GM12878 (cell line): ENCODE results near the gene FNTB. TPM values are rescaled to one million over a fixed set of nuclear protein-coding genes. Genes with fewer than 3 reads are reported as not detected.
A peak's percentile ranks its signal among the peaks of the same experiment; 100 is the strongest.

Source experiments
- CBX5 ChIP-seq: sonication (generic); IDR thresholded peaks from 2 replicates; pipeline ENCODE4 v1.6.1; 2016; ENCODE audit warnings: low read depth, moderate library complexity, mild to moderate bottlenecking, inconsistent platforms
- CHD1 ChIP-seq: IDR thresholded peaks from 2 replicates; pipeline ENCODE4 v1.6.1; 2012; ENCODE audit warnings: low read depth, low read length, improper control_type of control experiment
- EED ChIP-seq: sonication (generic); IDR thresholded peaks from 2 replicates; pipeline ENCODE4 v1.6.1; 2016; ENCODE audit warnings: antibody characterized with exemption, low read depth
- FOS ChIP-seq: IDR thresholded peaks from 3 replicates; pipeline ENCODE4 v1.6.1; 2011; ENCODE audit warnings: borderline replicate concordance; ENCODE audit not compliant: insufficient read length; ENCODE audit errors: extremely low read depth
- JUNB ChIP-seq: IDR thresholded peaks from 2 replicates; pipeline ENCODE4 v1.6.1; 2016; ENCODE audit warnings: antibody characterized with exemption, mild to moderate bottlenecking
- MXI1 ChIP-seq: fragments of 150-350 bp; IDR thresholded peaks from 2 replicates; pipeline ENCODE4 v1.6.1; 2011; ENCODE audit warnings: low read depth, mild to moderate bottlenecking, inconsistent platforms, low read length, improper control_type of control experiment
- MYC ChIP-seq: IDR thresholded peaks from 2 replicates; pipeline ENCODE4 v1.6.1; 2011; ENCODE audit warnings: mild to moderate bottlenecking, low read length, moderate library complexity, inconsistent platforms; ENCODE audit not compliant: insufficient read depth, insufficient replicate concordance, insufficient read length, severe bottlenecking
- POLR2A ChIP-seq: IDR thresholded peaks from 2 replicates; pipeline ENCODE4 v1.6.1; 2011; ENCODE audit warnings: low read depth, mild to moderate bottlenecking, low read length
- RBBP5 ChIP-seq: fragments of 200-600 bp; sonication (generic); conservative IDR thresholded peaks from 2 replicates; pipeline ENCODE4 v1.6.1; 2016
- RUNX3 ChIP-seq: IDR thresholded peaks from 2 replicates; pipeline ENCODE4 v1.6.1; 2012; ENCODE audit warnings: low read length, inconsistent platforms
- TARDBP ChIP-seq: IDR thresholded peaks from 2 replicates; pipeline ENCODE4 v1.6.1; 2016; ENCODE audit warnings: borderline replicate concordance
- ZNF207 ChIP-seq: fragments of 450-650 bp; IDR thresholded peaks from 2 replicates; pipeline ENCODE4 v1.6.1; 2014; ENCODE audit warnings: antibody characterized with exemption, mild to moderate bottlenecking, borderline replicate concordance
- ZNF24 ChIP-seq: fragments of 450-650 bp; IDR thresholded peaks from 2 replicates; pipeline ENCODE4 v1.6.1; 2017; ENCODE audit warnings: antibody characterized with exemption, mild to moderate bottlenecking
- ZSCAN29 ChIP-seq: fragments of 450-650 bp; IDR thresholded peaks from 2 replicates; pipeline ENCODE4 v1.6.1; 2017; ENCODE audit warnings: mild to moderate bottlenecking, moderate library complexity
- polyA plus RNA-seq, 11 experiments: library from polyadenylated mRNA; depleted of rRNA in 4 of 11; unstranded in 6 of 11; stranded (reverse) in 5 of 11; fragments of >200 nt; fragmentation: Nextera tagmentation in 4 of 11; fragmentation: Illumina TruSeq in 1 of 11; extraction: Ambion mirVana in 4 of 11; extraction: Trizol in 1 of 11; gene quantifications; 1 replicate in 1 of 11; 2 replicates in 10 of 11; pipeline versions ENCODE4 v1.2.1 to v1.2.3, GENCODE V29; 2011 to 2016; ENCODE audit warnings: inconsistent platforms in 2 of 11, missing spikeins in 2 of 11, low read depth in 1 of 11
- total RNA-seq, 4 experiments: library from RNA; depleted of rRNA in 3 of 4; stranded (reverse); fragments of >200 nt in 3 of 4; fragmentation: Illumina TruSeq in 1 of 4; extraction: Trizol in 1 of 4; gene quantifications; 2 replicates each; pipeline versions ENCODE4 v1.2.1 to v1.2.3, GENCODE V29; 2013 to 2021
- TF ChIP-seq, protein P1 (sequence below): fragments of 150-350 bp; IDR thresholded peaks from 2 replicates; pipeline ENCODE4 v1.6.1; 2014; ENCODE audit warnings: mild to moderate bottlenecking, low read depth, low read length
- TF ChIP-seq, protein P2 (sequence below): fragments of 450-650 bp; formaldehyde crosslinking; IDR thresholded peaks from 2 replicates; pipeline ENCODE4 v1.4.0; 2020; ENCODE audit warnings: mild to moderate bottlenecking, moderate library complexity
- TF ChIP-seq, protein P3 (sequence below): IDR thresholded peaks from 2 replicates; pipeline ENCODE4 v1.6.1; 2012; ENCODE audit warnings: low read depth, low read length, improper control_type of control experiment
- TF ChIP-seq, protein P4 (sequence below): fragments of 450-650 bp; IDR thresholded peaks from 2 replicates; pipeline ENCODE4 v1.6.1; 2017; ENCODE audit warnings: borderline replicate concordance
- TF ChIP-seq, protein P5 (sequence below): fragments of 450-650 bp; formaldehyde crosslinking; IDR thresholded peaks from 2 replicates; pipeline ENCODE4 v1.4.0; 2022; ENCODE audit warnings: mild to moderate bottlenecking, moderate library complexity

FNTB gene
- total and polyA plus RNA-seq, 10 of the 15 experiments (the other 5 are each of a cell fraction or from before 2014, with no cell fraction given): 10.4 to 25.1 (median 16.7) TPM

DNA sequence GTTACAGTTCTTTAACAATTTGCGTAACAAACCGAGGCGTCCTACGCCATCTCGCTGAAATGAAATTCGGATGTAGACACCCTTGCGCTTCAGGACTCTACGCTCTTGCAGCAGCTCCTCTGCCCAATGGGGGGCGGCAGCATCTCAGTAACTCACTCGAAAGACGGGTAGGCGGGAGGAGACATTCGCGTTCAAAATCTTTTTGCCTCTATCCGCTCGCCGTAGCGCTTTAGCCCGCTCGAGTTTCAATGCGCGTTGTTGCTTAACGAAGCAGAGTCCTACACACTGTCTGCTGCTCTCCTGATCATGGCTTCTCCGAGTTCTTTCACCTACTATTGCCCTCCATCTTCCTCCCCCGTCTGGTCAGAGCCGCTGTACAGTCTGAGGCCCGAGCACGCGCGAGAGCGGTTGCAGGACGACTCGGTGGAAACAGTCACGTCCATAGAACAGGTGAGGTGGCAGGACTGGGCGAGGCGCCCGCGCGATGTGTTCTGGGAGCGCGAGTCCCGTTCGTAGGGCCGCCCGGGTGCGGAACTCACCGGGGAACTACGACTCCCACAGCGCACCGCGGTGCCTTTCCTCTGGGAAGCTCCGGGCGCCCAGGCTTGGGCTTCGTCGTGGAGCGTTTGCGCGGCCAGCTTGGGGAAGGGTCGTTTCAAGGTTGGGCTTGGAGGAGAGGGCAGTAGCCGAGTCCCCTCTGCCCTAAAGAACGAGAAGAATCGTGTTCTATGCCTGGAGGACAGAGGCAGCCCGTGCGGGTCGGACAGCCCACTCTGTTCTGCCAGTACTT lies at the start of gene FNTB (continued):
- TF ChIP-seq MXI1 (peak; percentile 82), CHD1 (no peak), MYC (no peak), RBBP5 (no peak), ZNF24 (0 out of 2 replicates have a peak, but pooled peaks have one; percentile 30), RUNX3 (peak; percentile 7; the same call in 1 of the 2 replicates), JUNB (no peak), CBX5 (no peak), POLR2A (peak; percentile 82), EED (peak; percentile 67), FOS (no peak), ZNF207 (peak; percentile 69), ZSCAN29 (peak; percentile 83), TARDBP (no peak; the same call in 1 of the 2 replicates)
- TF ChIP-seq, protein P1, sequence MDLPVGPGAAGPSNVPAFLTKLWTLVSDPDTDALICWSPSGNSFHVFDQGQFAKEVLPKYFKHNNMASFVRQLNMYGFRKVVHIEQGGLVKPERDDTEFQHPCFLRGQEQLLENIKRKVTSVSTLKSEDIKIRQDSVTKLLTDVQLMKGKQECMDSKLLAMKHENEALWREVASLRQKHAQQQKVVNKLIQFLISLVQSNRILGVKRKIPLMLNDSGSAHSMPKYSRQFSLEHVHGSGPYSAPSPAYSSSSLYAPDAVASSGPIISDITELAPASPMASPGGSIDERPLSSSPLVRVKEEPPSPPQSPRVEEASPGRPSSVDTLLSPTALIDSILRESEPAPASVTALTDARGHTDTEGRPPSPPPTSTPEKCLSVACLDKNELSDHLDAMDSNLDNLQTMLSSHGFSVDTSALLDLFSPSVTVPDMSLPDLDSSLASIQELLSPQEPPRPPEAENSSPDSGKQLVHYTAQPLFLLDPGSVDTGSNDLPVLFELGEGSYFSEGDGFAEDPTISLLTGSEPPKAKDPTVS: no peak
- TF ChIP-seq, protein P2, sequence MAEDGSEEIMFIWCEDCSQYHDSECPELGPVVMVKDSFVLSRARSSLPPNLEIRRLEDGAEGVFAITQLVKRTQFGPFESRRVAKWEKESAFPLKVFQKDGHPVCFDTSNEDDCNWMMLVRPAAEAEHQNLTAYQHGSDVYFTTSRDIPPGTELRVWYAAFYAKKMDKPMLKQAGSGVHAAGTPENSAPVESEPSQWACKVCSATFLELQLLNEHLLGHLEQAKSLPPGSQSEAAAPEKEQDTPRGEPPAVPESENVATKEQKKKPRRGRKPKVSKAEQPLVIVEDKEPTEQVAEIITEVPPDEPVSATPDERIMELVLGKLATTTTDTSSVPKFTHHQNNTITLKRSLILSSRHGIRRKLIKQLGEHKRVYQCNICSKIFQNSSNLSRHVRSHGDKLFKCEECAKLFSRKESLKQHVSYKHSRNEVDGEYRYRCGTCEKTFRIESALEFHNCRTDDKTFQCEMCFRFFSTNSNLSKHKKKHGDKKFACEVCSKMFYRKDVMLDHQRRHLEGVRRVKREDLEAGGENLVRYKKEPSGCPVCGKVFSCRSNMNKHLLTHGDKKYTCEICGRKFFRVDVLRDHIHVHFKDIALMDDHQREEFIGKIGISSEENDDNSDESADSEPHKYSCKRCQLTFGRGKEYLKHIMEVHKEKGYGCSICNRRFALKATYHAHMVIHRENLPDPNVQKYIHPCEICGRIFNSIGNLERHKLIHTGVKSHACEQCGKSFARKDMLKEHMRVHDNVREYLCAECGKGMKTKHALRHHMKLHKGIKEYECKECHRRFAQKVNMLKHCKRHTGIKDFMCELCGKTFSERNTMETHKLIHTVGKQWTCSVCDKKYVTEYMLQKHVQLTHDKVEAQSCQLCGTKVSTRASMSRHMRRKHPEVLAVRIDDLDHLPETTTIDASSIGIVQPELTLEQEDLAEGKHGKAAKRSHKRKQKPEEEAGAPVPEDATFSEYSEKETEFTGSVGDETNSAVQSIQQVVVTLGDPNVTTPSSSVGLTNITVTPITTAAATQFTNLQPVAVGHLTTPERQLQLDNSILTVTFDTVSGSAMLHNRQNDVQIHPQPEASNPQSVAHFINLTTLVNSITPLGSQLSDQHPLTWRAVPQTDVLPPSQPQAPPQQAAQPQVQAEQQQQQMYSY (CRISPR knock-in tag): no peak
- TF ChIP-seq, protein P3, sequence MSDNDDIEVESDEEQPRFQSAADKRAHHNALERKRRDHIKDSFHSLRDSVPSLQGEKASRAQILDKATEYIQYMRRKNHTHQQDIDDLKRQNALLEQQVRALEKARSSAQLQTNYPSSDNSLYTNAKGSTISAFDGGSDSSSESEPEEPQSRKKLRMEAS: no peak
- TF ChIP-seq, protein P4, sequence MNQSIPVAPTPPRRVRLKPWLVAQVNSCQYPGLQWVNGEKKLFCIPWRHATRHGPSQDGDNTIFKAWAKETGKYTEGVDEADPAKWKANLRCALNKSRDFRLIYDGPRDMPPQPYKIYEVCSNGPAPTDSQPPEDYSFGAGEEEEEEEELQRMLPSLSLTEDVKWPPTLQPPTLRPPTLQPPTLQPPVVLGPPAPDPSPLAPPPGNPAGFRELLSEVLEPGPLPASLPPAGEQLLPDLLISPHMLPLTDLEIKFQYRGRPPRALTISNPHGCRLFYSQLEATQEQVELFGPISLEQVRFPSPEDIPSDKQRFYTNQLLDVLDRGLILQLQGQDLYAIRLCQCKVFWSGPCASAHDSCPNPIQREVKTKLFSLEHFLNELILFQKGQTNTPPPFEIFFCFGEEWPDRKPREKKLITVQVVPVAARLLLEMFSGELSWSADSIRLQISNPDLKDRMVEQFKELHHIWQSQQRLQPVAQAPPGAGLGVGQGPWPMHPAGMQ: no peak
- TF ChIP-seq, protein P5, sequence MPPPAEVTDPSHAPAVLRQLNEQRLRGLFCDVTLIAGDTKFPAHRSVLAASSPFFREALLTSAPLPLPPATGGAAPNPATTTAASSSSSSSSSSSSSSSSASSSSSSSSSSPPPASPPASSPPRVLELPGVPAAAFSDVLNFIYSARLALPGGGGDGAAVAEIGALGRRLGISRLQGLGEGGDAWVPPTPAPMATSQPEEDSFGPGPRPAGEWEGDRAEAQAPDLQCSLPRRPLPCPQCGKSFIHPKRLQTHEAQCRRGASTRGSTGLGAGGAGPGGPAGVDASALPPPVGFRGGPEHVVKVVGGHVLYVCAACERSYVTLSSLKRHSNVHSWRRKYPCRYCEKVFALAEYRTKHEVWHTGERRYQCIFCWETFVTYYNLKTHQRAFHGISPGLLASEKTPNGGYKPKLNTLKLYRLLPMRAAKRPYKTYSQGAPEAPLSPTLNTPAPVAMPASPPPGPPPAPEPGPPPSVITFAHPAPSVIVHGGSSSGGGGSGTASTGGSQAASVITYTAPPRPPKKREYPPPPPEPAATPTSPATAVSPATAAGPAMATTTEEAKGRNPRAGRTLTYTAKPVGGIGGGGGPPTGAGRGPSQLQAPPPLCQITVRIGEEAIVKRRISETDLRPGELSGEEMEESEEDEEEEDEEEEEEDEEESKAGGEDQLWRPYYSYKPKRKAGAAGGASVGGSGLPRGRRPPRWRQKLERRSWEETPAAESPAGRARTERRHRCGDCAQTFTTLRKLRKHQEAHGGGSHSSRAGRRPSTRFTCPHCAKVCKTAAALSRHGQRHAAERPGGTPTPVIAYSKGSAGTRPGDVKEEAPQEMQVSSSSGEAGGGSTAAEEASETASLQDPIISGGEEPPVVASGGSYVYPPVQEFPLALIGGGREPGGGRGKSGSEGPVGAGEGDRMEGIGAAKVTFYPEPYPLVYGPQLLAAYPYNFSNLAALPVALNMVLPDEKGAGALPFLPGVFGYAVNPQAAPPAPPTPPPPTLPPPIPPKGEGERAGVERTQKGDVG: no peak
